Neuron (in vitro differentiated cells): ENCODE measurements around the gene PRR3.
A peak's percentile ranks its signal among the peaks of the same experiment; 100 is the strongest.
"Not testable (repeated sequence)": the region's sequence is repeated elsewhere in the genome, so short reads cannot be mapped to it uniquely, and the experiment has no call there.

ENCODE experiments used
- H2AFZ ChIP-seq: one replicate; pipeline ENCODE4 v1.6.1; 2013; ENCODE audit warnings: low read depth, mild to moderate bottlenecking, inconsistent platforms, low read length, moderate library complexity
- H3K27me3 ChIP-seq: one replicate; pipeline ENCODE4 v1.6.1; 2013; ENCODE audit warnings: low read length; ENCODE audit not compliant: insufficient read depth
- H3K36me3 ChIP-seq: one replicate; pipeline ENCODE4 v1.6.1; 2013; ENCODE audit warnings: low read length; ENCODE audit not compliant: insufficient read depth
- H3K4me1 ChIP-seq: one replicate; pipeline ENCODE4 v1.6.1; 2013; ENCODE audit warnings: low read length; ENCODE audit not compliant: insufficient read depth
- H3K4me3 ChIP-seq: 2 replicates; pipeline ENCODE4 v1.5.1; 2013; ENCODE audit warnings: mild to moderate bottlenecking, low read length, moderate library complexity
- H3K9me3 ChIP-seq: one replicate; pipeline ENCODE4 v1.6.1; 2013; ENCODE audit warnings: low read length

PRR3 gene

GRCh38 chr6:30520522-30520921 is 36.6 kb upstream of the PRR3 start:
- no peaks in the 10 kb centered on the region for H3K36me3 ChIP-seq
- no peak overlapping the region for H2AFZ ChIP-seq
- H3K4me1 ChIP-seq, result no peaks in the 10 kb centered on the region
- no peaks in the 10 kb centered on the region for H3K9me3 ChIP-seq
- H3K4me3 ChIP-seq, result no peak overlapping the region
- no peaks in the 10 kb centered on the region for H3K27me3 ChIP-seq

GRCh38 chr6:30521082-30521481 is 36.0 kb upstream of the PRR3 start:
- not testable (repeated sequence) for H3K4me1 ChIP-seq, H3K9me3 ChIP-seq, H2AFZ ChIP-seq, H3K27me3 ChIP-seq, H3K4me3 ChIP-seq, H3K36me3 ChIP-seq

- H2AFZ ChIP-seq, result not testable (repeated sequence)
Measured at GRCh38 chr6:30521952-30522351, 35.1 kb upstream of the PRR3 start.

GRCh38 chr6:30526444-30526843 is 30.7 kb upstream of the PRR3 start:
- H3K36me3 ChIP-seq, H3K4me1 ChIP-seq, H3K9me3 ChIP-seq, H2AFZ ChIP-seq, H3K4me3 ChIP-seq, H3K27me3 ChIP-seq: not testable (repeated sequence)

More at GRCh38 chr6:30521952-30522351, 35.1 kb upstream of the PRR3 start:
- H3K4me1 ChIP-seq, H3K27me3 ChIP-seq, H3K4me3 ChIP-seq, H3K9me3 ChIP-seq, H3K36me3 ChIP-seq: not testable (repeated sequence)

GRCh38 chr6:30529349-30529875 is 27.7 kb upstream of the PRR3 start:
- H3K9me3 ChIP-seq, H3K27me3 ChIP-seq, H3K4me1 ChIP-seq: not testable (repeated sequence)

GRCh38 chr6:30530014-30530413 is 27.1 kb upstream of the PRR3 start:
- no peak overlapping the region for H2AFZ ChIP-seq
- no peaks in the 10 kb centered on the region for H3K36me3 ChIP-seq
- H3K4me3 ChIP-seq, result no peak overlapping the region
- H3K27me3 ChIP-seq, result no peaks in the 10 kb centered on the region
- H3K9me3 ChIP-seq, result no peaks in the 10 kb centered on the region
- H3K4me1 ChIP-seq, result no peaks in the 10 kb centered on the region

More at GRCh38 chr6:30529349-30529875, 27.7 kb upstream of the PRR3 start:
- not testable (repeated sequence) for H3K4me3 ChIP-seq, H3K36me3 ChIP-seq, H2AFZ ChIP-seq

- H3K9me3 ChIP-seq, result no peaks in the 10 kb centered on the region
- no peak overlapping the region for H3K4me3 ChIP-seq
- H2AFZ ChIP-seq, result no peak overlapping the region
- no peaks in the 10 kb centered on the region for H3K4me1 ChIP-seq
- H3K36me3 ChIP-seq, result no peaks in the 10 kb centered on the region
- H3K27me3 ChIP-seq, result no peaks in the 10 kb centered on the region
Measured at GRCh38 chr6:30533460-30534294, 23.4 kb upstream of the PRR3 start.

- Histone ChIP-seq H3K9me3 (no peaks in the 10 kb centered on the region), H3K27me3 (no peaks in the 10 kb centered on the region), H3K4me3 (no peak overlapping the region), H2AFZ (no peak overlapping the region), H3K36me3 (no peaks in the 10 kb centered on the region), H3K4me1 (no peaks in the 10 kb centered on the region)
Measured at GRCh38 chr6:30537931-30538330, 19.2 kb upstream of the PRR3 start.

GRCh38 chr6:30541515-30542403 is 15.3 kb upstream of the PRR3 start:
- H3K36me3 ChIP-seq, result peaks cover 9% of the 10 kb centered on the region
- H3K27me3 ChIP-seq, result no peaks in the 10 kb centered on the region
- H3K9me3 ChIP-seq, result no peaks in the 10 kb centered on the region
- H2AFZ ChIP-seq, result peak overlapping the region; percentile 23
- H3K4me3 ChIP-seq, result peak overlapping the region; percentile 35
- H3K4me1 ChIP-seq, result no peaks in the 10 kb centered on the region

- H3K9me3 ChIP-seq, result no peaks in the 10 kb centered on the region
- no peak overlapping the region for H2AFZ ChIP-seq
- no peaks in the 10 kb centered on the region for H3K27me3 ChIP-seq
- peaks cover 15% of the 10 kb centered on the region for H3K36me3 ChIP-seq
- H3K4me1 ChIP-seq, result no peaks in the 10 kb centered on the region
- no peak overlapping the region for H3K4me3 ChIP-seq
Measured at GRCh38 chr6:30542404-30542725, 14.7 kb upstream of the PRR3 start.

- Histone ChIP-seq H3K9me3 (no peaks in the 10 kb centered on the region), H3K36me3 (peaks cover 18% of the 10 kb centered on the region), H2AFZ (no peak overlapping the region), H3K4me1 (no peaks in the 10 kb centered on the region), H3K4me3 (no peak overlapping the region), H3K27me3 (no peaks in the 10 kb centered on the region)
Measured at GRCh38 chr6:30542915-30543314, 14.2 kb upstream of the PRR3 start.

GRCh38 chr6:30543821-30544220 is 13.3 kb upstream of the PRR3 start:
- Histone ChIP-seq H3K4me3 (no peak overlapping the region), H3K4me1 (no peaks in the 10 kb centered on the region), H2AFZ (no peak overlapping the region)

GRCh38 chr6:30544666-30545272 is 12.3 kb upstream of the PRR3 start:
- Histone ChIP-seq H3K9me3 (no peaks in the 10 kb centered on the region), H3K36me3 (peaks cover 25% of the 10 kb centered on the region), H3K4me3 (no peak overlapping the region), H2AFZ (no peak overlapping the region), H3K27me3 (no peaks in the 10 kb centered on the region), H3K4me1 (no peaks in the 10 kb centered on the region)

More at GRCh38 chr6:30543821-30544220, 13.3 kb upstream of the PRR3 start:
- H3K27me3 ChIP-seq, result no peaks in the 10 kb centered on the region
- H3K9me3 ChIP-seq, result no peaks in the 10 kb centered on the region
- peaks cover 22% of the 10 kb centered on the region for H3K36me3 ChIP-seq
